Activated CD8-positive, alpha-beta T cell treated with anti-CD3 and anti-CD28 coated beads for 36 hours (primary cell): Measurements from ENCODE around the gene AGPAT3. TPM values are rescaled to one million over a fixed set of nuclear protein-coding genes. Genes with fewer than 3 reads are reported as not detected.

Experiments
- ATAC-seq: fragments of 200-7000 bp; cut with Tn5 transposase; one replicate; pipeline ENCODE4 v1.10.0; 2021; ENCODE audit warnings: mild to moderate bottlenecking, moderate library complexity
- CTCF ChIA-PET: fragments of 350-600 bp; sonication (Branson Sonifier 250); formaldehyde crosslinking; loops from one replicate; lab custom pipeline; 2021; ENCODE audit warnings: antibody characterized with exemption; lab: Charles Lee
- POLR2A ChIA-PET: fragments of 350-600 bp; sonication (Branson Sonifier 250); formaldehyde crosslinking; loops from one replicate; lab custom pipeline; 2021; ENCODE audit warnings: antibody characterized with exemption; lab: Charles Lee
- DNase-seq: peaks from one replicate; pipeline ENCODE4 v3.0.0-alpha.2; 2020
- H3K27ac Mint-ChIP-seq: one replicate; pipeline ENCODE4 v1.8.0; 2021; ENCODE audit warnings: mild to moderate bottlenecking, mixed read lengths
- H3K27me3 Mint-ChIP-seq: one replicate; pipeline ENCODE4 v1.8.0; 2021; ENCODE audit warnings: mixed read lengths
- H3K36me3 Mint-ChIP-seq: one replicate; pipeline ENCODE4 v1.8.0; 2021; ENCODE audit warnings: low read depth, mixed read lengths
- H3K4me1 Mint-ChIP-seq: one replicate; pipeline ENCODE4 v1.8.0; 2021; ENCODE audit warnings: low read depth, mixed read lengths
- H3K4me3 Mint-ChIP-seq: one replicate; pipeline ENCODE4 v1.8.0; 2021; ENCODE audit warnings: mild to moderate bottlenecking, moderate library complexity, mixed read lengths
- H3K9me3 Mint-ChIP-seq: one replicate; pipeline ENCODE4 v1.8.0; 2021; ENCODE audit warnings: mixed read lengths
- intact Hi-C: fragments of 100-400 bp; cut with micrococcal nuclease; formaldehyde crosslinking; loops from one replicate; pipeline ENCODE4 v1.10.0; 2022
- total RNA-seq, 2 experiments: library from RNA; stranded (reverse); gene quantifications; one replicate each; pipeline ENCODE4 v1.2.3, GENCODE V29; 2021
- TF ChIP-seq, protein P1 (sequence below): fragments of 200-600 bp; IDR thresholded peaks from one replicate; pipeline ENCODE4 v1.8.0; 2022; ENCODE audit warnings: antibody characterized with exemption, mild to moderate bottlenecking

AGPAT3 gene
- total RNA-seq, 2 experiments from 2014 or later, result 59.3 to 62.2 TPM

DNA sequence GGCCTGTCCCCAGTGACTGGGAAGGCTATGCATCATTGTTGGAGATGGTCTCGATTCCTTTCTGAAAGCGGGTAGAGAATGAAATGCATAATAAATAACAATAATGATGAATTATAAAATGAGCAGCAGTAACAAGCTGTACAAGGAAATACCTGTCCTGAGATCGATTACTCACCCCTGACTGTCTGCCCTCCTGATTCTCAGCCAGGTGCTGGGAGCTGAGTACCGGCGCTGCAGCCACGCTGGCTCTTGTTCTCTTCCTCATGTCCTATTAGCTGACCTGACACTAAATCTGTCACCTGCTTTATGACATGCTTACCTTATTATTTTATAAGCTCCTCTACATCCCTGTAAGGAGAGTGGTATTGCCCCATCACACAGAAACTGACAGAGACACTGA, 3.4 kb downstream of the AGPAT3 start:
- no peak overlapping the region for H3K27ac Mint-ChIP-seq
- no peak for DNase-seq
- no peaks in the 10 kb centered on the region for H3K9me3 Mint-ChIP-seq
- ATAC-seq, result no peak
- TF ChIP-seq, protein P1, sequence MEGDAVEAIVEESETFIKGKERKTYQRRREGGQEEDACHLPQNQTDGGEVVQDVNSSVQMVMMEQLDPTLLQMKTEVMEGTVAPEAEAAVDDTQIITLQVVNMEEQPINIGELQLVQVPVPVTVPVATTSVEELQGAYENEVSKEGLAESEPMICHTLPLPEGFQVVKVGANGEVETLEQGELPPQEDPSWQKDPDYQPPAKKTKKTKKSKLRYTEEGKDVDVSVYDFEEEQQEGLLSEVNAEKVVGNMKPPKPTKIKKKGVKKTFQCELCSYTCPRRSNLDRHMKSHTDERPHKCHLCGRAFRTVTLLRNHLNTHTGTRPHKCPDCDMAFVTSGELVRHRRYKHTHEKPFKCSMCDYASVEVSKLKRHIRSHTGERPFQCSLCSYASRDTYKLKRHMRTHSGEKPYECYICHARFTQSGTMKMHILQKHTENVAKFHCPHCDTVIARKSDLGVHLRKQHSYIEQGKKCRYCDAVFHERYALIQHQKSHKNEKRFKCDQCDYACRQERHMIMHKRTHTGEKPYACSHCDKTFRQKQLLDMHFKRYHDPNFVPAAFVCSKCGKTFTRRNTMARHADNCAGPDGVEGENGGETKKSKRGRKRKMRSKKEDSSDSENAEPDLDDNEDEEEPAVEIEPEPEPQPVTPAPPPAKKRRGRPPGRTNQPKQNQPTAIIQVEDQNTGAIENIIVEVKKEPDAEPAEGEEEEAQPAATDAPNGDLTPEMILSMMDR, result no peak
- intact Hi-C loops, result loop anchor here (10.0 kb wide), 1 partner anchor 46 kb away; no protein-coding TSS in a partner anchor
- H3K36me3 Mint-ChIP-seq, result peaks cover 44% of the 10 kb centered on the region
- CTCF ChIA-PET, result interaction anchor here (1.4 to 1.7 kb wide), 5 partner anchors 14 to 79 kb away, joined by 3 to 7 read pairs (median 4); partner anchors contain the start of gene RRP1
- H3K4me3 Mint-ChIP-seq, result no peak overlapping the region
- H3K4me1 Mint-ChIP-seq, result peaks cover 58% of the 10 kb centered on the region
- POLR2A ChIA-PET, result interaction anchor here (0.9 to 1.2 kb wide), 2 partner anchors 53 to 58 kb away, joined by 3 read pairs; no protein-coding TSS in a partner anchor
- no peaks in the 10 kb centered on the region for H3K27me3 Mint-ChIP-seq

DNA sequence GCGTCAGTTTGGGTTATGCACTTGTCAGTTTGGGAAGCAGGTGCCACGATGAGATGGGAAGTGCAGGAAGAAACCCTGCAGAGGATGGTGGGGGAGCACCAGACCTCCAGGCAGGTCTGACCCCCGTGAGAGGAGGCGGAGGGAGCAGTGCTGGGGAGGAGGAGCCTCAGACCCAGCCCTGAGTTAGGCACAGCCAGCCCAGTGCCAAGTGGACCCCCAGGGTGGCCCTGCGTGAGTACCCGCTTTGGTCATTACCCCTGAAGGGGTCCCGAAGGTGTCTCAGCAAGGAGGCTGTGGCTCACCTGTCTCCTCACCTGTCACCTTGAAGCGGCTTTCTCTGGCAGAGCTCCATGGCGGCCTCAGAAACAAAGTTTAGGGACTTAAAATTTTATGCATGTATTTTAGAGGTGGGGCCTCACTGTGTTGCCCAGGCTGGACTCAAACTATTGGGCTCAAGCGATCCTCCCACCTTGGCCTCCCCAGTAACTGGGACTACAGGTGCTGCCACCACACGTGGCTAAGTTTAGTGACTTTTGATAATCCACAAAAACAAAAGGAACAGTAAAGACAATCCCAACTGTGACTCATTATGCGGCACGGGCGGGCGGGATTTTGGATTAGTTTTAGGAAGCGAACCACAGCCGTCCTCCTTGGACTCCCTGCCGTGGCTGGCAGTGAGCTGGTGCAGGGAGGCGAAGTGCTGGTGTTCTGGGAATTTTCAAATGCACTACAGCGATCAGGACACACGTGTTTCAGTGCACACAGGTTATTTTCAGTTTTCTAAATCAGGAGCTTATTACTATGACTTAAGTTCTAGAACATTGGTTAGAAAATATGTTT, 4.7 kb downstream of the AGPAT3 start:
- CTCF ChIA-PET, result interaction anchor here (1.0 to 1.7 kb wide), 6 partner anchors 10 to 80 kb away, joined by 3 to 7 read pairs (median 4); partner anchors contain the start of gene RRP1
- H3K4me1 Mint-ChIP-seq, result peaks cover 68% of the 10 kb centered on the region
- H3K9me3 Mint-ChIP-seq, result no peaks in the 10 kb centered on the region
- POLR2A ChIA-PET, result interaction anchor here (1.3 to 1.4 kb wide), 2 partner anchors 23 to 41 kb away, joined by 3 read pairs; no protein-coding TSS in a partner anchor
- H3K27ac Mint-ChIP-seq, result no peak overlapping the region
- no peak for ATAC-seq
- TF ChIP-seq, protein P1, result no peak
- no peak for DNase-seq
- no peak overlapping the region for H3K4me3 Mint-ChIP-seq
- H3K36me3 Mint-ChIP-seq, result peaks cover 54% of the 10 kb centered on the region
- H3K27me3 Mint-ChIP-seq, result no peaks in the 10 kb centered on the region
- intact Hi-C loops, result loop anchor here (2.0 to 10.0 kb wide), 2 partner anchors 45 to 71 kb away; no protein-coding TSS in a partner anchor

DNA sequence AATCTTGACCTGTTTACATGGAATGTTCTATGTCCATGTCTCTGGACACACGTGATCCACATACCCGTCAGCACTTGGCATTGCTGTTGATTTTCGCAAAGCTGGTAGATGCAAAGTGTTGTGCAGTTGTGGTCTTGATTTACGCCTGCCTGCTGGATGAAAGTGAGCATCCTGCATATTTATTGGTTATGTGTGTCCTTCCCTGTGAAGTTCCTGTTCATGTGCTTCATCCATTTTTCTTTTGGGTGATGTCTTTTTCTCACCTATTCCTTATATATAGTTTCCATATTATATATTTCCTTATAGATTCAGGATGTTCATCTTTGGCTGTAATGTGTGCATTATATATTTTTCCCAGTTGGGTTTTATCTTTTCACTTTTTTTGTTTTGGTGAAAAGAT, 6.5 kb downstream of the AGPAT3 start:
- intact Hi-C loops, result loop anchor here (2.0 kb wide), 1 partner anchor 69 kb away; no protein-coding TSS in a partner anchor
- H3K4me3 Mint-ChIP-seq, result no peak overlapping the region
- POLR2A ChIA-PET, result interaction anchor here (1.0 to 1.4 kb wide), 2 partner anchors 22 to 23 kb away, joined by 3 read pairs; no protein-coding TSS in a partner anchor
- TF ChIP-seq, protein P1, result no peak
- ATAC-seq (no peak), DNase-seq (no peak)
- H3K36me3 Mint-ChIP-seq, result peaks cover 62% of the 10 kb centered on the region
- CTCF ChIA-PET, result no interaction called here
- no peak overlapping the region for H3K27ac Mint-ChIP-seq
- H3K4me1 Mint-ChIP-seq, result peaks cover 73% of the 10 kb centered on the region
- H3K9me3 Mint-ChIP-seq, result peaks cover 2% of the 10 kb centered on the region
- H3K27me3 Mint-ChIP-seq, result no peaks in the 10 kb centered on the region

DNA sequence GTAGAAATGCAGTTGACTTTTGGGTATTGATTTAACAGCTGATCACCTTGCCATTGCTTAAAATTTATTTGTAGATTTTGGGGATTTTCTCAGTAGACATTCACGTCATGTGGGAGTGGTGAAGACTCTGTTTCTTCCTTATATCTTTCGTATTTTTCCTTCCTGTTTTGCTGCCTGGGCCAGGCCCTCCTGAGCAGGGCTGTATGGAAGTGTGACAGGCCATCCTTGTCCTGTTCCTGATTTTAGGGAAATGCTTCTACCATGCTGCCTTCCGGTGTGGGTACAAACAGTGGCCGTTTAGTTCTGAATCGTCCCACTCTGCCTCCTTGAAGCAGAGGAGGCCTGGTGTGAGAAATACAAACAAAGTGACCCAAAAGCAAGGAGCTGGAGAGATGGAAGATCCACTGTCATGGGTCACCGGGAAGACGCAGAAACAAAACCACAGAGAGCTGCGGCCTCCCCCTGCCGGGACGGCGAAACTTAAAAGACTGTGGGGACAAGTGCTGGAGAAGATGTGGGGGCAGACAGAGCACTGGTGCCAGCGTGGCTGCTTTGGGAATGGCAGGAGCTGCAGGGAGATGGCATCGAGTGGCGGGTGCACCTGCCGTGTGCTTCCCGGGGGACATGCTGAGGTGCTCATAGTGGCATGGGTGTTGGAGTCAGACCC, 7.6 kb downstream of the AGPAT3 start:
- Mint-ChIP-seq H3K36me3 (peaks cover 54% of the 10 kb centered on the region), H3K27ac (peak overlapping the region; percentile 52), H3K27me3 (no peaks in the 10 kb centered on the region), H3K4me1 (peaks cover 65% of the 10 kb centered on the region), H3K9me3 (peaks cover 2% of the 10 kb centered on the region), H3K4me3 (no peak overlapping the region)
- DNase-seq (no peak), ATAC-seq (no peak)
- ChIA-PET CTCF (interaction anchor here (0.7 to 2.3 kb wide), 2 partner anchors 9 to 66 kb away, joined by 3 to 8 read pairs; no protein-coding TSS in a partner anchor), POLR2A (interaction anchor here (1.1 to 1.3 kb wide), 3 partner anchors 11 to 44 kb away, joined by 3 to 6 read pairs (median 3); no protein-coding TSS in a partner anchor)
- intact Hi-C loops, result no loop called here
- TF ChIP-seq, protein P1, result no peak
